Measurements from ENCODE around the gene GID8. TPM values are rescaled to one million over a fixed set of nuclear protein-coding genes. Genes with fewer than 3 reads are reported as not detected.
A peak's percentile ranks its signal among the peaks of the same experiment; 100 is the strongest.

Gene GID8
- total RNA-seq, 2 experiments from 2014 or later, result 30.7 to 39.9 TPM

GRCh38 chr20:62975251-62975760 is 37.4 kb downstream of the GID8 start:
- ChIA-PET POLR2A (no interaction called here), CTCF (interaction anchor here (0.5 to 1.1 kb wide), 5 partner anchors 10 to 840 kb away, joined by 3 to 5 read pairs (median 3); no protein-coding TSS in a partner anchor)
- H3K9me3 Mint-ChIP-seq (ENCODE audit: low read depth), result no peaks in the 10 kb centered on the region
- H3K4me3 Mint-ChIP-seq, result no peak overlapping the region
- intact Hi-C loops (cut with DNase I, micrococcal nuclease), result no loop called here
- DNase-seq (no peak), ATAC-seq (no peak)
- peaks cover 33% of the 10 kb centered on the region for H3K4me1 Mint-ChIP-seq
- H3K36me3 Mint-ChIP-seq (ENCODE audit: low read depth), result no peaks in the 10 kb centered on the region
- H3K27ac Mint-ChIP-seq, result no peak overlapping the region
- peaks cover 53% of the 10 kb centered on the region for H3K27me3 Mint-ChIP-seq

GRCh38 chr20:62975812-62976508 is 38.0 kb downstream of the GID8 start:
- POLR2A ChIA-PET, result no interaction called here
- no peak overlapping the region for H3K27ac Mint-ChIP-seq
- no peaks in the 10 kb centered on the region for H3K36me3 Mint-ChIP-seq (ENCODE audit: low read depth)
- H3K9me3 Mint-ChIP-seq (ENCODE audit: low read depth), result no peaks in the 10 kb centered on the region
- no peak for ATAC-seq
- no peak for DNase-seq
- peaks cover 36% of the 10 kb centered on the region for H3K4me1 Mint-ChIP-seq
- CTCF ChIA-PET, result interaction anchor here (0.6 to 1.0 kb wide), 2 partner anchors 86 to 840 kb away, joined by 3 read pairs; no protein-coding TSS in a partner anchor
- no peak overlapping the region for H3K4me3 Mint-ChIP-seq
- intact Hi-C loops (cut with DNase I, micrococcal nuclease), result no loop called here
- H3K27me3 Mint-ChIP-seq, result peaks cover 57% of the 10 kb centered on the region

GRCh38 chr20:62976886-62977285 is 38.9 kb downstream of the GID8 start:
- Mint-ChIP-seq H3K4me3 (no peak overlapping the region), H3K9me3 (ENCODE audit: low read depth) (no peaks in the 10 kb centered on the region), H3K36me3 (ENCODE audit: low read depth) (no peaks in the 10 kb centered on the region), H3K27ac (no peak overlapping the region), H3K27me3 (peaks cover 54% of the 10 kb centered on the region), H3K4me1 (peaks cover 34% of the 10 kb centered on the region)
- POLR2A ChIA-PET, result no interaction called here
- intact Hi-C loops (cut with DNase I, micrococcal nuclease), result loop anchor here in 1 of 2 experiments (1.0 kb wide), 1 partner anchor 39 kb away; the partner anchor contains the start of gene GID8
- ATAC-seq (no peak), DNase-seq (no peak)
- CTCF ChIA-PET, result interaction anchor here (0.6 kb wide), 1 partner anchor 107 kb away, joined by 3 read pairs; no protein-coding TSS in a partner anchor

- H3K4me1 Mint-ChIP-seq, result peaks cover 27% of the 10 kb centered on the region
- no peaks in the 10 kb centered on the region for H3K36me3 Mint-ChIP-seq (ENCODE audit: low read depth)
- intact Hi-C loops (cut with DNase I, micrococcal nuclease), result loop anchor here in 1 of 2 experiments (1.0 kb wide), 1 partner anchor 40 kb away; the partner anchor contains the start of gene GID8
- POLR2A ChIA-PET, result interaction anchor here (0.6 kb wide), 1 partner anchor 67 kb away, joined by 3 read pairs; no protein-coding TSS in a partner anchor
- H3K27ac Mint-ChIP-seq, result no peak overlapping the region
- H3K4me3 Mint-ChIP-seq, result peak overlapping the region; percentile 19
- CTCF ChIA-PET, result interaction anchor here (0.6 to 3.8 kb wide), 4 partner anchors 31 to 68 kb away, joined by 3 to 27 read pairs (median 4); no protein-coding TSS in a partner anchor
- ATAC-seq (peak; percentile 87), DNase-seq (peak; percentile 90)
- H3K27me3 Mint-ChIP-seq, result peaks cover 50% of the 10 kb centered on the region
- no peaks in the 10 kb centered on the region for H3K9me3 Mint-ChIP-seq (ENCODE audit: low read depth)
Observed at GRCh38 chr20:62977613-62978560, 39.9 kb downstream of the GID8 start.

- Mint-ChIP-seq H3K36me3 (ENCODE audit: low read depth) (no peaks in the 10 kb centered on the region), H3K4me3 (no peak overlapping the region), H3K27me3 (peaks cover 51% of the 10 kb centered on the region), H3K9me3 (ENCODE audit: low read depth) (no peaks in the 10 kb centered on the region), H3K27ac (no peak overlapping the region), H3K4me1 (peaks cover 27% of the 10 kb centered on the region)
- ATAC-seq (no peak), DNase-seq (no peak)
- CTCF ChIA-PET, result interaction anchor here (0.6 to 3.8 kb wide), 4 partner anchors 8 to 71 kb away, joined by 3 to 27 read pairs (median 4); no protein-coding TSS in a partner anchor
- POLR2A ChIA-PET, result no interaction called here
- intact Hi-C loops (cut with DNase I, micrococcal nuclease), result no loop called here
Observed at GRCh38 chr20:62978561-62978943, 40.6 kb downstream of the GID8 start.

- peaks cover 48% of the 10 kb centered on the region for H3K27me3 Mint-ChIP-seq
- POLR2A ChIA-PET, result no interaction called here
Observed at GRCh38 chr20:62979310-62979709, 41.4 kb downstream of the GID8 start.

GRCh38 chr20:62979876-62980373 is 42.0 kb downstream of the GID8 start:
- DNase-seq (no peak), ATAC-seq (no peak)
- Mint-ChIP-seq H3K36me3 (ENCODE audit: low read depth) (no peaks in the 10 kb centered on the region), H3K27ac (no peak overlapping the region), H3K4me1 (peaks cover 27% of the 10 kb centered on the region), H3K4me3 (no peak overlapping the region), H3K9me3 (ENCODE audit: low read depth) (no peaks in the 10 kb centered on the region), H3K27me3 (peaks cover 42% of the 10 kb centered on the region)
- ChIA-PET CTCF (interaction anchor here (0.6 to 3.8 kb wide), 10 partner anchors 8 to 266 kb away, joined by 3 to 27 read pairs (median 3); no protein-coding TSS in a partner anchor), POLR2A (no interaction called here)
- intact Hi-C loops (cut with DNase I, micrococcal nuclease), result no loop called here

More at GRCh38 chr20:62979310-62979709, 41.4 kb downstream of the GID8 start:
- intact Hi-C loops (cut with DNase I, micrococcal nuclease), result no loop called here
- DNase-seq, result no peak
- no peaks in the 10 kb centered on the region for H3K36me3 Mint-ChIP-seq (ENCODE audit: low read depth)
- H3K27ac Mint-ChIP-seq, result no peak overlapping the region
- CTCF ChIA-PET, result interaction anchor here (0.6 to 3.8 kb wide), 8 partner anchors 9 to 267 kb away, joined by 3 to 27 read pairs (median 3); no protein-coding TSS in a partner anchor
- no peak overlapping the region for H3K4me3 Mint-ChIP-seq
- ATAC-seq, result no peak
- peaks cover 27% of the 10 kb centered on the region for H3K4me1 Mint-ChIP-seq
- H3K9me3 Mint-ChIP-seq (ENCODE audit: low read depth), result no peaks in the 10 kb centered on the region

- Mint-ChIP-seq H3K27ac (no peak overlapping the region), H3K9me3 (ENCODE audit: low read depth) (no peaks in the 10 kb centered on the region), H3K4me1 (peaks cover 27% of the 10 kb centered on the region), H3K4me3 (no peak overlapping the region), H3K27me3 (peaks cover 42% of the 10 kb centered on the region), H3K36me3 (ENCODE audit: low read depth) (no peaks in the 10 kb centered on the region)
- ATAC-seq, result no peak
- no peak for DNase-seq
- intact Hi-C loops (cut with DNase I, micrococcal nuclease), result no loop called here
- CTCF ChIA-PET, result interaction anchor here (0.6 to 3.8 kb wide), 9 partner anchors 8 to 266 kb away, joined by 3 to 27 read pairs (median 4); no protein-coding TSS in a partner anchor
- POLR2A ChIA-PET, result no interaction called here
Observed at GRCh38 chr20:62980380-62980960, 42.5 kb downstream of the GID8 start.

GRCh38 chr20:62980970-62981369 is 43.0 kb downstream of the GID8 start:
- Mint-ChIP-seq H3K4me1 (peaks cover 27% of the 10 kb centered on the region), H3K27ac (no peak overlapping the region), H3K36me3 (ENCODE audit: low read depth) (no peaks in the 10 kb centered on the region), H3K4me3 (no peak overlapping the region), H3K27me3 (peaks cover 40% of the 10 kb centered on the region), H3K9me3 (ENCODE audit: low read depth) (no peaks in the 10 kb centered on the region)
- POLR2A ChIA-PET, result no interaction called here
- ATAC-seq (peak; percentile 34), DNase-seq (peak; percentile 56)
- intact Hi-C loops (cut with DNase I, micrococcal nuclease), result no loop called here
- CTCF ChIA-PET, result interaction anchor here (0.6 to 3.8 kb wide), 6 partner anchors 9 to 200 kb away, joined by 3 to 27 read pairs (median 4); no protein-coding TSS in a partner anchor

GRCh38 chr20:62982124-62983075 is 44.5 kb downstream of the GID8 start:
- no peak overlapping the region for H3K4me3 Mint-ChIP-seq
- intact Hi-C loops (cut with DNase I, micrococcal nuclease), result no loop called here
- peaks cover 32% of the 10 kb centered on the region for H3K27me3 Mint-ChIP-seq
- CTCF ChIA-PET, result interaction anchor here (0.5 kb wide), 1 partner anchor 14 kb away, joined by 3 read pairs; no protein-coding TSS in a partner anchor
- POLR2A ChIA-PET, result no interaction called here
- ATAC-seq (no peak), DNase-seq (no peak)
- no peaks in the 10 kb centered on the region for H3K36me3 Mint-ChIP-seq (ENCODE audit: low read depth)
- peaks cover 21% of the 10 kb centered on the region for H3K4me1 Mint-ChIP-seq
- H3K27ac Mint-ChIP-seq, result no peak overlapping the region
- H3K9me3 Mint-ChIP-seq (ENCODE audit: low read depth), result no peaks in the 10 kb centered on the region

Data from activated CD4-positive, alpha-beta T cell treated with anti-CD3 and anti-CD28 coated beads for 36 hours (primary cell).